GM12872 (cell line): ENCODE measurements around the gene TFRC.

Experiments
- TF ChIP-seq, protein P1 (sequence below): IDR thresholded peaks from 3 replicates; pipeline ENCODE4 v1.5.1; 2011; ENCODE audit warnings: low read depth, mild to moderate bottlenecking, low read length, moderate library complexity; ENCODE audit not compliant: insufficient read depth

Gene TFRC

GRCh38 chr3:196023947-196024346, 57.9 kb downstream of the TFRC start:
- TF ChIP-seq, protein P1, sequence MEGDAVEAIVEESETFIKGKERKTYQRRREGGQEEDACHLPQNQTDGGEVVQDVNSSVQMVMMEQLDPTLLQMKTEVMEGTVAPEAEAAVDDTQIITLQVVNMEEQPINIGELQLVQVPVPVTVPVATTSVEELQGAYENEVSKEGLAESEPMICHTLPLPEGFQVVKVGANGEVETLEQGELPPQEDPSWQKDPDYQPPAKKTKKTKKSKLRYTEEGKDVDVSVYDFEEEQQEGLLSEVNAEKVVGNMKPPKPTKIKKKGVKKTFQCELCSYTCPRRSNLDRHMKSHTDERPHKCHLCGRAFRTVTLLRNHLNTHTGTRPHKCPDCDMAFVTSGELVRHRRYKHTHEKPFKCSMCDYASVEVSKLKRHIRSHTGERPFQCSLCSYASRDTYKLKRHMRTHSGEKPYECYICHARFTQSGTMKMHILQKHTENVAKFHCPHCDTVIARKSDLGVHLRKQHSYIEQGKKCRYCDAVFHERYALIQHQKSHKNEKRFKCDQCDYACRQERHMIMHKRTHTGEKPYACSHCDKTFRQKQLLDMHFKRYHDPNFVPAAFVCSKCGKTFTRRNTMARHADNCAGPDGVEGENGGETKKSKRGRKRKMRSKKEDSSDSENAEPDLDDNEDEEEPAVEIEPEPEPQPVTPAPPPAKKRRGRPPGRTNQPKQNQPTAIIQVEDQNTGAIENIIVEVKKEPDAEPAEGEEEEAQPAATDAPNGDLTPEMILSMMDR: no peak

DNA sequence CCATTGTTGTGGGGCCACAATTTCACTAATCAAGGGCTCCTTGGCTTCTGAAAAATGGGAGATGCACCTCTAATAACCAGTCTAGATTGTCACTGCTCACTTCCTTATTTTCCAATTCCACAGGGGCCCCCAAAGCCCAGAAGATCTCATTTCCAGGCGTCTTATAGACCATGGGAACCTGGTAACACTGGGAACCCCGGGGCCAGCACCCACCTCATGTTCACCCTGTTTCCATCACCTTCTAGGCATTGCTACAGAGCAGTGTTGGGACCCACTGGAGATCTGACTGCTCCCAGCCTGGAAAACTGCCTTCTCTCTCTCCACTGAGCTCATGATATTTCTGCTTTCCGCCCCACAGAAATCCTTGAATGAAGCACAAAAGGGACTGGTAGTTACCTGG, 61.5 kb downstream of the TFRC start:
- TF ChIP-seq, protein P1: no peak

DNA sequence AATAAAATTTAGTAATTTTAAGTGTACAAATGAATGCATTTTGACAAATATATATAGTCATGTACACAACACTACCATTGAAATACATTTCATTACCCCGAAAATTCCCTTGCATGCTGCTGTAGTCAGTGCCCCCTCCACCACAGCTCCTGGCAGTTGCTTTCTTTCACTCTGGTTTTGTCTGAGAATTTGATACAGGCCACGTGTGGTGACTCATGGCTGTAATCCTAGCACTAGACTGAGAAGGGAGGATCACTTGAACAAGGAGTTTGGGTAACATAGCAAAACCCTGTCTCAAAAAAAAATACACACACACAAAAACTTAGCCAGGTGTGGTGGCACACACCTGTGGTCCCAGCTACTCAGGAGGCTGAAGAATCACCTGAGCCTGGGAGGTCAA, 65.4 kb downstream of the TFRC start:
- TF ChIP-seq, protein P1: no peak

DNA sequence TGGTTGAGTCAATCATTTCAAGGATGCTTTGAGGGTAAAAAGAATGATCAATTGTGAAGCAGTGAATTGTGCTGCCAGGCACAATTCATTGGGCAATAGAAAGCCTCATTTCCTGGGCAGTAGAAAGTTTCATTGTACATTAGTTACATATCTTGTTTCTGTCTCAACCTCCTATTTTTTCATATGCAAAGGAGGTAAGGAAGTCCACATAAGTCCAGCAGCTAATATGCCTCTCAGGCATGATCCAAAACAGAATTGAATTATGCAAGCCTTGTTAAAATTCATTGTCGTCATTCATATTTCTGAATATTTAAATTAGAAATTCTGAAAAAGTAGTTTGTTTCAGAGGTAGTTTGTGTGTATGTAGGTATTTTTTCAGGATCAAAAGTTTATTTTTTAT, 65.8 kb downstream of the TFRC start:
- TF ChIP-seq, protein P1: no peak

DNA sequence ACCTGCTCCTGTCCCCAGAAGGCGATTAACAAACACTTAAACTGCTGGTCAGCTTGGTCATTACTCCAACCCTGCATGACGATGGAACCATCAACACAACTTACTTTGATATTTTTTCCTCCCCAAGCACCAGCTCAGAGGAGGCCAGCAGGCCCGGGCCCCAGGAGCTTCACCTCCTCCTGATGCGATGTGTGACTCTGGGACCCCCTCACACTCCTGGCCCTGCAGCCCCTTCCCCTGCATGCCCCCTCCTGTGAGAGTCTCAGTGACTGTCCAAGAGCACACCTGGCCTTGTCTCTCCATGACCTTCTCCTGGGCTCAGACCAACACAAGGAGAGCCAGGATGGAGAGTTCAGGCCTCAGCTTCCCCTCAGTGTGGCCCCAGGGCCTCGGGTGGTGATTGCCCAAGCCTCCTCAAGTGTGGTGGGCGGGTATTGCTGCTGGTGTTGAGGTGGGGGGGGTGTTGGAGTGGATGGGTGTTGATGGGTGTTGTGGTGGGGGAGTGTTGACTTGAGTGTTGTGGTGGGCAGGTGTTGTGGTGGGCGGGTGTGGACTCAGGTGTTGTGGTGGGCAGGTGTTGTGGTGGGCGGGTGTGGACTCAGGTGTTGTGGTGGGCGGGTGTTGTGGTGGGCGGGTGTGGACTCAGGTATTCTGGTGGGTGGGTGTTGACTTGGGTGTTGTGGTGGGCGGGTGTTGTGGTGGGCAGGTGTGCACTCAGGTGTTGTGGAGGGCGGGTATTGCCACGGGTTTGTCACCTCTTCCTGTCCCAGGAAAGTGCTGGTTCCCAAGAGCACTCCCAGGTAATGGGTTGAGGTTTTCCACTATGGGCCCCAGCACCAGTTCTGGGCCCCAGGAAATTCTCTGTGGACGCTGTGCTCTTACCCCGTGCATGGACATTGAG, 68.1 kb downstream of the TFRC start:
- TF ChIP-seq, protein P1: no peak

GRCh38 chr3:196012941-196013476, 68.9 kb downstream of the TFRC start:
- TF ChIP-seq, protein P1: no peak

DNA sequence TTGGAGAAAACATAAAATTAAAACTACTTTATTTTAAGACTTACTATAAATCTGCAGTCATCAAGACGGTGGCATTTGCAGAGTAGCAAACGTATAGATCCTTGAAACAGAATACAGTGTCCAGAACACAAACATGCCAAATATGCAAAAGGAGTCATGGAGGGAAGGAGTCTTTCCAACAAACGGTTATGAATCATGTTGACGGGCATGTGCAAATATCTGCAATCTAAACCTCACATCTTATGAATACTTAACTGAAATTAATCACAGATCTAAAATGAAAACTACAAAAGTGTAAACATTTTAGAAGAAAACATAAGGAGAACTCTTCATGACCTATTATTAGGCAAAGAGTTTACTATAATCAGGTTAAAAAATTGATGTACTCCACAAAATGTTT, 69.4 kb downstream of the TFRC start:
- TF ChIP-seq, protein P1: no peak
